ENCODE results near the gene TXNRD2.

- TF ChIP-seq CEBPB (IDR thresholded peaks at IDR 0.05) (no peak), EP300 (IDR thresholded peaks at IDR 0.05; ENCODE audit: borderline replicate concordance) (no peak), NFIC (IDR thresholded peaks at IDR 0.05) (no peak), FOXM1 (IDR thresholded peaks at IDR 0.05; ENCODE audit: borderline replicate concordance, low read depth) (no peak), ZBTB7A (IDR thresholded peaks at IDR 0.05; ENCODE audit: low read depth) (no peak), YY1 (IDR thresholded peaks at IDR 0.05; ENCODE audit: low read depth) (no peak), CREB1 (IDR thresholded peaks at IDR 0.05; ENCODE audit: low read depth) (no peak), RAD21 (IDR thresholded peaks at IDR 0.05; ENCODE audit: low read depth) (no peak), TEAD4 (IDR thresholded peaks at IDR 0.05) (no peak)
Measured at GRCh38 chr22:19853058-19853878, 88.3 kb downstream of the TXNRD2 start.

Data from Ishikawa (cell line).